HG03342 (cell line): ENCODE results near the gene THRSP.
"Not testable (repeated sequence)": the region's sequence is repeated elsewhere in the genome, so short reads cannot be mapped to it uniquely, and the experiment has no call there.

Experiments
- ATAC-seq: cut with Tn5 transposase; IDR thresholded peaks from one replicate; pipeline ENCODE4 v1.9.1; 2021; ENCODE audit warnings: mild to moderate bottlenecking, moderate library complexity; ENCODE audit not compliant: unreplicated experiment

THRSP gene

GRCh38 chr11:78038697-78039313, 24.9 kb upstream of the THRSP start:
- ATAC-seq = no peak

- ATAC-seq = no peak
Measured at GRCh38 chr11:78039391-78039918, 24.2 kb upstream of the THRSP start.

DNA sequence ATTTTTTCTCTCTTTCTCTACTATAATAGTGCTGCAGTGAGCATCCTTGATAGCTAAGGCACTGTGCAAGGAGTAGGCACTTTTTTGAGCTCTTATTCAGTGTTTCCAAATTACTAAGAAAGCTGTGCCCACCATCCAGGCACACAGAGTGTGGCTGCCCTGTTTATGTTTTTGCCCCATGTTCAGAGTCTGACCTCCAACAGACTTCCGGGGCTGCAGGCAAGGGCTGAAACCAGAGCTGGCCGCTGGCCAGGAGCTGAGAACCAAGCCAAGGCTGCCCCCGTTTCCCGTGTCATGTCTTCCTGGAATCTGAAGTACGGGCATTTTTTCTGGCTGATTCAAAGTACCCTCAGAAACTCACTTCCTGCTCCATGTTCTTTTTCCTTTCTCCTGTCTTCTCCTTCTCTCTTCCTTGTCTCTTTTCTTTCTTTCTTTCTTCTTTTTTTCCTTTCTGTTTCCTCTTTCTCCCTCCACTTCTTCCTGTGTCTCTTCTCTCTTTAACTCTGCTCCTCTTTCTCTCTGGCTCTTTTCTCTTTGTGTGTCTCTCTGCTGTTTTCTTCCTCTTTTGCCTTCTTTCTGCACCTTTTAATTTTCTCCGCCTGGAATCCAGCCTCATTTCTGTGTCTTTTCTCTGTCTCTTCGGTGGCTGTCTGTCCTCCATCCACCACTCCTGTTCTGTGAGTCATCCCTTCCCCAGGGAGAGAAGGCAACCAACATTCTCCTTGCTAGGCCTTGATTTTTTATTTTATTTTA, 23.6 kb upstream of the THRSP start:
- peak; percentile 70 for ATAC-seq

GRCh38 chr11:78040691-78041379, 22.8 kb upstream of the THRSP start:
- no peak for ATAC-seq

DNA sequence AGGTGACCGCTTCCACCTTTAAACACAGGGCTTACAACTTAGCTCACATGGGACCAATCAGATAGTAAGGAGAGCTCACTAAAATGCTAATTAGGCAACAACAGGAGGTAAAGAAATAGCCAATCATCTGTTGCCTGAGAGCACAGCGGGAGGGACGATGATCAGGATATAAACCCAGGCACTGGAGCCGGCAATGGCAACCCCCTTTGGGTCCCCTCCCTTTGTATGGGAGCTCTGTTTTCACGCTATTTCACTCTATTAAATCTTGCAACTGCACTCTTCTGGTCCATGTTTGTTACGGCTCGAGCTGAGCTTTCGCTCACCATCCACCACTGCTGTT, 22.3 kb upstream of the THRSP start:
- not testable (repeated sequence) for ATAC-seq

GRCh38 chr11:78041843-78042440, 21.7 kb upstream of the THRSP start:
- ATAC-seq = no peak

GRCh38 chr11:78044706-78045105, 19.0 kb upstream of the THRSP start:
- ATAC-seq = no peak

- ATAC-seq = peak; percentile 70
Measured at GRCh38 chr11:78045851-78046485, 17.7 kb upstream of the THRSP start.

DNA sequence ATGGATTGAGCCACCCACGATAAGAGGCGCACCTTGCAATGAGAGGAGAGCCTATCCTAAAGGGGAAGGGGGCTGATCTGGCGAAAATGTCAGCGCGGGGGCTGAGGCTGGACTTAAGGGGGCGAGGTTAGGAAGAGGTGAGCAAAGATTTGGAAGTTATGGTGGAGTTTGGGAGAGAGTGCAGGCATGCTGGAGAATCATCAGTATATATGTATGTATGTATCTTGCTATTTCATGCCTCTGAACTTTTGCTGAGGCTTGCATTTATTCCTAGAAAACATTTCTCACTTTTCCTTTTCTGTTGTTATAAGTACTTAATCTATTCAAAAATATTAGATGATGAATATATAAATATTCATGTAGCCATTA, 17.2 kb upstream of the THRSP start:
- ATAC-seq = no peak

DNA sequence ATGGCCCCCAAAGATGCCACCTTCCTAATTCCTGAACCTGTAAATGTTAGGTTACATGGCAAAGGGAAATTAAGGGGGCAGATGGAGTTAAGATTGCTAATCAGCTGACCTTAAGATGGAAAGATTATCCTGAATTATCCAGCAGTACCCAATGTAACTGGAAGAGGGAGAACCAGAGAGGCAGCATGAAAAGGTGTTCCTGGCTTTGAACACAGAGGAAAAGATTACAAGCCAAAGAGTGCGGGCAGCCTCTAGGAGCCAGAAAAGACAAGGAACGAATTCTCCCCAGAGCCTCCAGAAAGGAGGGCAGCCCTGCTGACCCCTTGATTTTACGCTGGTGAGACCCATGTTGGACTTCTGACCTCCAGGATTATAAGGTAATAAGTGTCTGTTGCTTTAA, 15.1 kb upstream of the THRSP start:
- no peak for ATAC-seq

DNA sequence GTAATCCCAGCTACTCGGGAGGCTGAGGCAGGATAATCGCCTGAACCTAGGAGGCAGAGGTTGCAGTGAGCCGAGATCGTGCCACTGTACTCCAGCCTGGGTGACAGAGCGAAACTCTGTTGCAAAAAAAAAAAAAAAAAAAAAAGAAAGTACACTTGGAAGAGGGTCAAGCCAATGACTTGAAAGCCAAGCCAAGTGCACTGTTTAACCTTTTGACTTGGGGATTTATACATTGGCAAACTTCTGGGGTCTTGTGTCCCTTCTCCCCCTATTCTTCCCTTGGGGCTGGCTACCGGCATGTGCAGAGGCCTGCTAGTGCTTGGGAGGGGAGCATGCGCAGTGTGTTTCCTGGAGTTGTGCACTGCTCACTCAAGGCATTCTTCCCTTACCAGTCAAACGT, 14.3 kb upstream of the THRSP start:
- ATAC-seq = no peak

DNA sequence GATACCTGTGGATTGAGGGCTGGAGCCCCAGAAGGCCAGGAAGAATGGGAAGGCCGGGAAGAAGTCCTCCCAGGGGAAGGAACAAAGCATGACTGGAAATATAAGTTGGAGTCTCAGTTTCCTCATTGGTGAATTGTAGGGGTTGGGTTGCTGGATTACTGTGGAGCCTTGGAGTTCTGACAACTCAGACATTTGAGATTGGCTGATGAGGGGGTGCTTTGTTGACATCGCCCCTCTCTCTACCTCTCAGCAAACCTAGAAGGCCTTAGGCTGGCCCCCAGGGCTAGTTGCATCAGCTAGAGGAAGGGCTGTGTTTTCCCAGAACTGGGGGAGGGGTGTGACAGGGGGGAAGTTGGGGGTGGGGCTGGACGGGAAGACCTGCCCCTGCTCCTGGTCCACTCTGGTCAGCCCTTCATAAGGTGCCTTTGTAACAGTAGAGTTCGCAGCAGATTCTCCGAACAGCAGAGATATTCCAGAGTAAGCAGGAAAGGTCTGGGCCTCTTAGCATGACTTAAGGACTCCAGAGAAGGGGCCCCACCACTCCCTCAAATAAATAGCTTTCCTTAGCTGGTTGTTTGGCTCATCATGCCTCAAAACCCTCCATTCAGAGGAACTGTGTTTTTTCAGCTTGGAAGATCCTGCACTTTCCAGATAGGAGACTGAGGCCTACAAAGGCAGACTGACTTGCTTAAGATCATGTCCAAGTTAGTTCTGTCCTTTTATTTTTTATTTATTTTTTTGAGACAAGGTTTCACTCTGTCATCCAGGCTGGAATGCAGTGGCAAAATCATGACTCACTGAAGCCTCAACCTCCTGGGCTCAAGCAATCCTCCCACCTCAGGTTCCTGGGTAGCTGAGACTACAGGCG, 12.5 kb upstream of the THRSP start:
- no peak for ATAC-seq

DNA sequence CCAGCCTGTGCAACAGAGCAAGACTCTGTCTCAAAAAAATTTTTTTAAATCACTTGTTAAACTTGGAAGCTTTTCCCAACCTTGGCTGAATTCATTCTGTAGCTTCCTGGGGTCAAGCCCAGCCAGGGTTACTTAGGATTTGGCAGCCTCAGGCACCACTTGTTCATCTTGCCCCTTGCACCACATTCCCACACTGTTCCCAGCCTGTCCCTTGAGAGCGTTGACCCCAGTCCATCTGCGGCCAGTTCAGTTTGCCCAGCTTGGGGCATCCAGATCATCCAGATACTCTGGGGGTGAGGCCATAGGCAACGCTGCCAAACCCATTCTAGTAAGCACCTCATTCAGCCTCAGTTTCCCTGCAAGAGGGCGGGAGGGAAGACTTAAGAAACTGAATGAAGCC, 8.7 kb upstream of the THRSP start:
- ATAC-seq = no peak

DNA sequence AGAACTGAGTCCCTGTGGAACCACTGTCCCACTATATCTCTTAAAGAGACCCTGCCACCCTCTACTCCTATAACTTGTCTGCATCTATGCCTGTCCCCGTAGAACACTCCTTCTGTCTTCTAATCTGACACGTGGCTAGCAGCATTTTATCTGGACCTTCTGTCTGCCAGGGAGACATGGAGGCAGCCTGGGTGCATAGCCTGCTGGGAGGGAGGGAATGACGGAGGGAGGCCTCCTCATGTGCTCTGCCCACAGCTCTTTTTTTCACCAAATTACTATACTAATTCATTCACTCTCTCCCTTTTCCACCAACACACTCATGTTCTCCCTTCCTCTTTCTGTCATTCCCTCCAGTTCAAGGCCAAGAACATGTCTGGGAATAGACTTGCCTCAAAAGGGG, 7.6 kb upstream of the THRSP start:
- no peak for ATAC-seq

DNA sequence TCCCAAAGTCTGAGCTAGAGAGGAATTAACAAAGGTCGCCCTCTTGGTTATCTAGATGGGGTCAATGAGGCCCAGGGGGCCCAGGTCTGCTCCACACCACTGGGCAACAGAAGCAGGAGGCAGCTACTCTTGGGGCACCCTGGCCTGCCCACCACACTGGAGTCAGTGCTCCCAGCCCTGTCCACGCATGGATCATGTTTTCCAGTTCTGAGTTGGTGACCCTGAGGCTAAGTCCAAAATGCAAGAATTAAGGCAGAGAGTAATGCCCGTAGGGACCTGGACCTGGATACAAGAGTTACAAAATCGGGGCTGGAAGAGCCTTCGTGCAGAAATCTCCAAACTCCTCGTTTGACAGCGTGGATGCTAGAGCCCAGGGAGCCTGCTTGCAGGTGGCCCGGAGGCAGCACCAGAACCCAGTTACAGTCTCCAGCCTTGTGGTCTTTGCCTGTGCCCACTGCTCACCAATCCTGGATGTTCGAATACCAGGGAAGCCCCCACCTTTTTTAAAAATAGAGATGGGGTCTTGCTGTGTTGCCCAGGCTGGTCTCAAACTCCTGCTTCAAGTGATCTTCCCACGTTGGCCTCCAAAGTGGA, 6.1 kb upstream of the THRSP start:
- ATAC-seq = no peak

DNA sequence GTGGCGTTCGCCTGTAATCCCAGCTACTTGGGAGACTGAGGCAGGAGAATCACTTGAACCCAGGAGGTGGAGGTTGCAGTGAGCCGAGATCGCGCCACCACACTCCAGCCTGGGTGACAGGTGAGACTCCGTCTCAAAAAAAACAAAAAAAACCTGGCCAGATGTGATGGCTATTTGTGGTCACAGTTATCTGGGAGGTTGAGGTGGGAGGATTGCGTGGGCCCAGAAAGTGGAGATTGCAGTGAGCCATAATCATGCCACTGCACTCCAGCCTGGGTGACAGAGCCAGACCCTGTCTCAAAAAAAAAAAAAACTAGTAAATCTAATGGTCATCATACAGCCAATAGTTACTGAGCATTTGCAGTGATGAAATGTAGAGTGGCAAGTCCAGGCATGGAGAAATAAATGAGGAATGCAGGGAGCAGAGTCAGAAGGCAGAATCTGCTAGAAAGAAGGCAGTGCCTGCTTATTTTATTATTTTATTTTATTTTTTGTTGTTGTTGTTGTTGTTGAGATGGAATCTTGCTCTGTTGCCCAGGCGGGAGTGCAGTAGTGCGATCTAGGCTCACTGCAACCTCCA, 3.8 kb upstream of the THRSP start:
- not testable (repeated sequence) for ATAC-seq

GRCh38 chr11:78060533-78060932, 3.1 kb upstream of the THRSP start:
- ATAC-seq = no peak

GRCh38 chr11:78061088-78061920, 2.4 kb upstream of the THRSP start:
- ATAC-seq = no peak

- ATAC-seq = no peak
Measured at GRCh38 chr11:78061921-78062311, 1.7 kb upstream of the THRSP start.
